ENCODE measurements around the gene RFX2.

RFX2 gene

GRCh38 chr19:5950741-5951140, 159.6 kb downstream of the RFX2 start:
- DNase-seq: no peak

GRCh38 chr19:5949792-5950305, 160.5 kb downstream of the RFX2 start:
- DNase-seq: peak; percentile 66

- DNase-seq: no peak
Observed at GRCh38 chr19:5948752-5949564, 161.3 kb downstream of the RFX2 start.

- no peak for DNase-seq
Observed at GRCh38 chr19:5947435-5947834, 162.9 kb downstream of the RFX2 start.

- DNase-seq: no peak
Observed at GRCh38 chr19:5943623-5944022, 166.7 kb downstream of the RFX2 start.

All from RPMI8226 (cell line).